Tibial nerve (tissue), 4 donors: ENCODE data around the gene SYT8.

Source experiments
- EP300 ChIP-seq, 2 donors: sonication (generic); formaldehyde crosslinking; IDR thresholded peaks; one replicate each; pipeline ENCODE4 v1.6.1; 2017; ENCODE audit warnings: antibody characterized with exemption in 2 of 2, mild to moderate bottlenecking in 1 of 2
- POLR2A ChIP-seq, 2 donors: fragments of 450-650 bp; IDR thresholded peaks; one replicate each; pipeline ENCODE4 v1.6.1; 2017; ENCODE audit warnings: antibody characterized with exemption in 2 of 2, mild to moderate bottlenecking in 2 of 2, moderate library complexity in 2 of 2
- TF ChIP-seq, protein P1 (sequence below), 5 experiments: fragments of 200-600 bp in 3 of 5; fragments of 450-650 bp in 2 of 5; sonication (generic) in 3 of 5; IDR thresholded peaks; one replicate each; pipeline ENCODE4 v1.5.1; 2016 to 2019; ENCODE audit warnings: antibody characterized with exemption in 5 of 5, mild to moderate bottlenecking in 3 of 5, moderate library complexity in 2 of 5

DNA sequence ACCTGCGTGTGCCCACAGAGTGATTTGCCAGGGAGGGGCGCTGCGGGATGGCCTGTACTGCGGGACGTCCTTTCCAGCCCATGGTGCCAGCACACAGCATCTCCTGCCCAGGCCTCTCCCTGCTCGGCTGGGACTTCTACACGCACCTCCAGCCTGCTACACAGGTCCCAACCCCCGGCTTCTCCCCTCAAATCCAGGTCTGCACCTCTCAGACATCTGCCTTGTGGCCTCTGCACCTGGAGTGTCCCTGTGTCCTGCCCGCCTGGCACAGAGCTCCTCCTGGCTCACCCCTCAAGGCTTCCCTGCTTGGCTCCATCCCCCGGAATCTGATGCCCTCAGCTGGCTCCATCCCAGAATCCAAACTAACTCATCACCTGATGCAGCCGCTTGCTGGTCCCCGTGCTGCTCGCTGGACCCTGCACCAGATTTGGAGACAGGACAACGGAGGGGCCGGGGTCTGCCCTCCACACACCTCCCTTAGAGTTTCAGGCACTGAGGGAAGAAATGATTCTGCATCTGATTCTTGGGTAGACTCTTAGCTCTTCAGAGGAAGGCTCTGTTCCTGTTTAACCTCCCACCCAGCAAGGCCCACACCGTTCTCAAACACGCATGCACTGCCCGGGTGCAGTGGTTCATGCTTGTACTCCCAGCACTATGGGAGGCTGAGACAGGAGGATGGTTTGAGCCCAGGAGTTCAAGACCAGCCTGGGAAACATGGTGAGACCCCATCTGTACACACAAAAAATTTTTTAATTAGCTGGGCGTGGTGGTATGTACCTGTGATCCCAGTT is 14.0 kb downstream of the SYT8 start:
- TF ChIP-seq, protein P1, sequence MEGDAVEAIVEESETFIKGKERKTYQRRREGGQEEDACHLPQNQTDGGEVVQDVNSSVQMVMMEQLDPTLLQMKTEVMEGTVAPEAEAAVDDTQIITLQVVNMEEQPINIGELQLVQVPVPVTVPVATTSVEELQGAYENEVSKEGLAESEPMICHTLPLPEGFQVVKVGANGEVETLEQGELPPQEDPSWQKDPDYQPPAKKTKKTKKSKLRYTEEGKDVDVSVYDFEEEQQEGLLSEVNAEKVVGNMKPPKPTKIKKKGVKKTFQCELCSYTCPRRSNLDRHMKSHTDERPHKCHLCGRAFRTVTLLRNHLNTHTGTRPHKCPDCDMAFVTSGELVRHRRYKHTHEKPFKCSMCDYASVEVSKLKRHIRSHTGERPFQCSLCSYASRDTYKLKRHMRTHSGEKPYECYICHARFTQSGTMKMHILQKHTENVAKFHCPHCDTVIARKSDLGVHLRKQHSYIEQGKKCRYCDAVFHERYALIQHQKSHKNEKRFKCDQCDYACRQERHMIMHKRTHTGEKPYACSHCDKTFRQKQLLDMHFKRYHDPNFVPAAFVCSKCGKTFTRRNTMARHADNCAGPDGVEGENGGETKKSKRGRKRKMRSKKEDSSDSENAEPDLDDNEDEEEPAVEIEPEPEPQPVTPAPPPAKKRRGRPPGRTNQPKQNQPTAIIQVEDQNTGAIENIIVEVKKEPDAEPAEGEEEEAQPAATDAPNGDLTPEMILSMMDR (IDR thresholded peaks at IDR 0.05), result no peak
- TF ChIP-seq POLR2A (IDR thresholded peaks at IDR 0.05) (no peak), EP300 (IDR thresholded peaks at IDR 0.05) (no peak)
